Neural progenitor cell (in vitro differentiated cells): ENCODE data around the gene IGFBP4. TPM values are rescaled to one million over a fixed set of nuclear protein-coding genes. Genes with fewer than 3 reads are reported as not detected.

Source experiments
- DNase-seq: peaks from one replicate; pipeline ENCODE4 v3.0.0-alpha.2; 2016; ENCODE audit warnings: low spot score
- H2AFZ ChIP-seq: fragments of 200-600 bp; sonication (generic); replicated peaks from 2 replicates; pipeline ENCODE4 v1.6.1; 2016; ENCODE audit warnings: antibody characterized with exemption
- H3F3A ChIP-seq: fragments of 200-600 bp; sonication (generic); 2 replicates; pipeline ENCODE4 v1.6.1; 2016; ENCODE audit warnings: antibody characterized with exemption, low read depth
- H3K27ac ChIP-seq: fragments of 200-600 bp; sonication (generic); 2 replicates; pipeline ENCODE4 v1.5.1; 2016; ENCODE audit warnings: mild to moderate bottlenecking
- H3K27me3 ChIP-seq: fragments of 200-600 bp; sonication (generic); 2 replicates; pipeline ENCODE4 v1.6.1; 2016; ENCODE audit warnings: mild to moderate bottlenecking, moderate library complexity
- H3K36me3 ChIP-seq: fragments of 200-600 bp; sonication (generic); 2 replicates; pipeline ENCODE4 v1.5.1; 2016
- H3K4me1 ChIP-seq: fragments of 200-600 bp; sonication (generic); 2 replicates; pipeline ENCODE4 v1.6.1; 2016; ENCODE audit warnings: mixed run types
- H3K4me2 ChIP-seq: fragments of 200-600 bp; sonication (generic); 2 replicates; pipeline ENCODE4 v1.6.1; 2016
- H3K4me3 ChIP-seq: fragments of 200-600 bp; sonication (generic); 2 replicates; pipeline ENCODE4 v1.5.1; 2016
- H3K79me2 ChIP-seq: fragments of 200-600 bp; sonication (generic); 2 replicates; pipeline ENCODE4 v1.6.1; 2016; ENCODE audit warnings: low read depth
- H3K9ac ChIP-seq: fragments of 200-600 bp; sonication (generic); 2 replicates; pipeline ENCODE4 v1.6.1; 2016
- H3K9me3 ChIP-seq: fragments of 200-600 bp; sonication (generic); 2 replicates; pipeline ENCODE4 v1.5.1; 2016; ENCODE audit warnings: low read depth
- H4K20me1 ChIP-seq: fragments of 200-600 bp; sonication (generic); 2 replicates; pipeline ENCODE4 v1.6.1; 2016; ENCODE audit warnings: low read depth
- H3K27ac Mint-ChIP-seq: 3 replicates; pipeline ENCODE4 v1.8.0; 2021; ENCODE audit warnings: mixed read lengths
- H3K27me3 Mint-ChIP-seq: 2 replicates; pipeline ENCODE4 v1.8.0; 2022; ENCODE audit warnings: low read depth, mild to moderate bottlenecking, inconsistent platforms, moderate library complexity, mixed read lengths; ENCODE audit not compliant: insufficient read depth
- H3K36me3 Mint-ChIP-seq: 3 replicates; pipeline ENCODE4 v1.8.0; 2021; ENCODE audit warnings: mixed read lengths
- H3K4me1 Mint-ChIP-seq: 3 replicates; pipeline ENCODE4 v1.8.0; 2021; ENCODE audit warnings: mixed read lengths
- H3K4me3 Mint-ChIP-seq: 3 replicates; pipeline ENCODE4 v1.8.0; 2021; ENCODE audit warnings: mild to moderate bottlenecking, moderate library complexity, mixed read lengths
- H3K9me3 Mint-ChIP-seq: 3 replicates; pipeline ENCODE4 v1.8.0; 2020; ENCODE audit warnings: mixed read lengths
- CTCF ChIP-seq: fragments of 200-600 bp; sonication (generic); IDR thresholded peaks from 2 replicates; pipeline ENCODE4 v1.5.1; 2017; ENCODE audit warnings: antibody characterized with exemption, mild to moderate bottlenecking
- EZH2 ChIP-seq: fragments of 200-600 bp; sonication (generic); IDR thresholded peaks from 2 replicates; pipeline ENCODE4 v1.6.1; 2017; ENCODE audit warnings: antibody characterized with exemption, mild to moderate bottlenecking, moderate library complexity
- EZH2phosphoT487 ChIP-seq: fragments of 200-600 bp; sonication (generic); IDR thresholded peaks from 2 replicates; pipeline ENCODE4 v1.6.1; 2017; ENCODE audit warnings: antibody characterized with exemption
- total RNA-seq: library from RNA; depleted of rRNA; stranded (reverse); fragments of >200 nt; gene quantifications from 2 replicates; pipeline ENCODE4 v1.2.3, GENCODE V29; 2015; ENCODE audit warnings: low replicate concordance

The IGFBP4 gene
- total RNA-seq, 1 donor from 2014 or later, result 14.4 TPM

- Histone ChIP-seq H3K4me1 (peaks cover 13% of the 10 kb centered on the region), H3K9ac (no peak overlapping the region), H3K79me2 (no peaks in the 10 kb centered on the region), H3K27ac (no peak overlapping the region), H4K20me1 (no peaks in the 10 kb centered on the region), H3K36me3 (no peaks in the 10 kb centered on the region), H3K9me3 (no peaks in the 10 kb centered on the region), H2AFZ (no peak overlapping the region), H3F3A (no peaks in the 10 kb centered on the region), H3K27me3 (no peaks in the 10 kb centered on the region), H3K4me2 (no peak overlapping the region), H3K4me3 (no peak overlapping the region)
- H3K27ac Mint-ChIP-seq, result no peak overlapping the region
- peaks cover 15% of the 10 kb centered on the region for H3K4me1 Mint-ChIP-seq
- TF ChIP-seq EZH2phosphoT487, result no peak
- TF ChIP-seq CTCF, result no peak
- no peak for TF ChIP-seq EZH2
- no peaks in the 10 kb centered on the region for H3K36me3 Mint-ChIP-seq
- no peak for DNase-seq
- H3K9me3 Mint-ChIP-seq, result no peaks in the 10 kb centered on the region
- H3K4me3 Mint-ChIP-seq, result no peak overlapping the region
- H3K27me3 Mint-ChIP-seq, result peaks cover 6% of the 10 kb centered on the region
Observed at GRCh38 chr17:40493697-40494096, 50.4 kb downstream of the IGFBP4 start.

- no peak overlapping the region for H3K27ac Mint-ChIP-seq
- H3K4me3 ChIP-seq, result no peak overlapping the region
- TF ChIP-seq EZH2 (no peak), CTCF (no peak), EZH2phosphoT487 (no peak)
- H2AFZ ChIP-seq, result no peak overlapping the region
- no peak for DNase-seq
- H3K4me3 Mint-ChIP-seq, result no peak overlapping the region
- H3K4me1 Mint-ChIP-seq, result peaks cover 17% of the 10 kb centered on the region
- no peaks in the 10 kb centered on the region for H3K79me2 ChIP-seq
- no peaks in the 10 kb centered on the region for H3F3A ChIP-seq
- H4K20me1 ChIP-seq, result no peaks in the 10 kb centered on the region
- H3K27me3 ChIP-seq, result peaks cover 6% of the 10 kb centered on the region
- no peak overlapping the region for H3K4me2 ChIP-seq
- H3K9me3 ChIP-seq, result no peaks in the 10 kb centered on the region
- H3K27me3 Mint-ChIP-seq, result peaks cover 6% of the 10 kb centered on the region
- H3K36me3 ChIP-seq, result no peaks in the 10 kb centered on the region
- peaks cover 11% of the 10 kb centered on the region for H3K4me1 ChIP-seq
- no peaks in the 10 kb centered on the region for H3K9me3 Mint-ChIP-seq
- H3K9ac ChIP-seq, result no peak overlapping the region
- H3K36me3 Mint-ChIP-seq, result no peaks in the 10 kb centered on the region
- H3K27ac ChIP-seq, result no peak overlapping the region
Observed at GRCh38 chr17:40495140-40495539, 51.9 kb downstream of the IGFBP4 start.

GRCh38 chr17:40496170-40496569 is 52.9 kb downstream of the IGFBP4 start:
- no peaks in the 10 kb centered on the region for H3K9me3 Mint-ChIP-seq
- H3K36me3 Mint-ChIP-seq, result no peaks in the 10 kb centered on the region
- H3K27me3 Mint-ChIP-seq, result peaks cover 3% of the 10 kb centered on the region
- no peak overlapping the region for H3K27ac ChIP-seq
- H4K20me1 ChIP-seq, result no peaks in the 10 kb centered on the region
- TF ChIP-seq EZH2phosphoT487, result no peak
- no peak for TF ChIP-seq CTCF
- no peak for TF ChIP-seq EZH2
- peaks cover 7% of the 10 kb centered on the region for H3K27me3 ChIP-seq
- H3K27ac Mint-ChIP-seq, result no peak overlapping the region
- H2AFZ ChIP-seq, result no peak overlapping the region
- H3K4me3 ChIP-seq, result no peak overlapping the region
- H3K4me3 Mint-ChIP-seq, result no peak overlapping the region
- no peaks in the 10 kb centered on the region for H3K36me3 ChIP-seq
- no peaks in the 10 kb centered on the region for H3K79me2 ChIP-seq
- no peak overlapping the region for H3K4me2 ChIP-seq
- peaks cover 11% of the 10 kb centered on the region for H3K4me1 Mint-ChIP-seq
- H3K9ac ChIP-seq, result no peak overlapping the region
- no peak for DNase-seq
- H3F3A ChIP-seq, result no peaks in the 10 kb centered on the region
- no peaks in the 10 kb centered on the region for H3K9me3 ChIP-seq
- H3K4me1 ChIP-seq, result peaks cover 2% of the 10 kb centered on the region
